Right lobe of liver (tissue), 6 donors: Measurements from ENCODE around the gene TECPR2. TPM values are rescaled to one million over a fixed set of nuclear protein-coding genes. Genes with fewer than 3 reads are reported as not detected.

Experiments used
- ATAC-seq, 4 donors: fragments of 200-7000 bp; cut with Tn5 transposase; one replicate each; pipeline ENCODE4 v1.9.1; 2020; ENCODE audit warnings: mild to moderate bottlenecking in 4 of 4, moderate library complexity in 4 of 4
- DNase-seq, 3 donors: peaks; one replicate each; pipeline ENCODE4 v3.0.0-alpha.2; 2020
- H3K27ac ChIP-seq, 3 donors: fragments of 200-600 bp; one replicate each; pipeline ENCODE4 v1.8.0; 2022
- H3K27me3 ChIP-seq, 2 donors: fragments of 200-600 bp; one replicate each; pipeline ENCODE4 v1.8.0; 2022
- H3K36me3 ChIP-seq, 4 donors: fragments of 200-600 bp; sonication (generic) in 1 of 4; one replicate each; pipeline versions ENCODE4 v1.5.1 to v1.8.0; 2017 to 2022; ENCODE audit warnings: control low read depth in 1 of 4
- H3K4me1 ChIP-seq, 4 donors: fragments of 200-600 bp; sonication (generic) in 1 of 4; one replicate each; pipeline versions ENCODE4 v1.5.1 to v1.8.0; 2017 to 2022; ENCODE audit warnings: control low read depth in 1 of 4
- H3K4me3 ChIP-seq, 3 donors: fragments of 200-600 bp; one replicate each; pipeline ENCODE4 v1.8.0; 2022
- H3K9me3 ChIP-seq, 4 donors: fragments of 200-600 bp; sonication (generic) in 1 of 4; one replicate each; pipeline versions ENCODE4 v1.5.1 to v1.8.0; 2017 to 2022; ENCODE audit warnings: control low read depth in 1 of 4
- CTCF ChIP-seq, 4 donors: fragments of 200-600 bp in 3 of 4; fragments of 450-650 bp in 1 of 4; IDR thresholded peaks; one replicate each; pipeline versions ENCODE4 v1.5.1 to v1.8.0; 2016 to 2022; ENCODE audit warnings: antibody characterized with exemption in 4 of 4, mild to moderate bottlenecking in 2 of 4
- POLR2A ChIP-seq: fragments of 450-650 bp; IDR thresholded peaks from one replicate; pipeline ENCODE4 v1.6.1; 2017; ENCODE audit warnings: antibody characterized with exemption, mild to moderate bottlenecking
- WGBS: methylation state at CpG from one replicate; pipeline ENCODE4 v1.1.6; 2018; ENCODE audit warnings: low coverage, low lambda C conversion rate; ENCODE audit not compliant: insufficient coverage; ENCODE audit errors: missing lambda C conversion rate; 5-methylcytosine and 5-hydroxymethylcytosine counted together
- intact Hi-C, 2 donors: fragments of 100-400 bp; cut with DNase I; formaldehyde crosslinking; loops; one replicate each; pipeline versions ENCODE4 v1.11.2 to v1.14.1; 2022
- total RNA-seq, 6 experiments: library from RNA; depleted of rRNA in 2 of 6; stranded (reverse); fragments of >200 nt in 2 of 6; fragmentation: NEBNext Ultra II Directional in 3 of 6; extraction: Animal tissue kit (Norgen Biotek cat#: 25700) in 3 of 6; gene quantifications; one replicate each; pipeline versions ENCODE4 v1.1.0 to v1.2.4, GENCODE V29; 2016 to 2023
- donor health status: DM: no; HTN: yes; CAD: no.
- donor health status: DM: no; HTN: no; CAD: no.
- donor health status: DM: no; HTN: no; CAD: no.
- donor health status: DM: no; HTN: yes; CAD: no.
- donor health status: DM: no; HTN: yes; CAD: no.

Gene TECPR2
- total RNA-seq, 6 experiments from 2014 or later = 5.5 to 10.5 (median 9.4) TPM

DNA sequence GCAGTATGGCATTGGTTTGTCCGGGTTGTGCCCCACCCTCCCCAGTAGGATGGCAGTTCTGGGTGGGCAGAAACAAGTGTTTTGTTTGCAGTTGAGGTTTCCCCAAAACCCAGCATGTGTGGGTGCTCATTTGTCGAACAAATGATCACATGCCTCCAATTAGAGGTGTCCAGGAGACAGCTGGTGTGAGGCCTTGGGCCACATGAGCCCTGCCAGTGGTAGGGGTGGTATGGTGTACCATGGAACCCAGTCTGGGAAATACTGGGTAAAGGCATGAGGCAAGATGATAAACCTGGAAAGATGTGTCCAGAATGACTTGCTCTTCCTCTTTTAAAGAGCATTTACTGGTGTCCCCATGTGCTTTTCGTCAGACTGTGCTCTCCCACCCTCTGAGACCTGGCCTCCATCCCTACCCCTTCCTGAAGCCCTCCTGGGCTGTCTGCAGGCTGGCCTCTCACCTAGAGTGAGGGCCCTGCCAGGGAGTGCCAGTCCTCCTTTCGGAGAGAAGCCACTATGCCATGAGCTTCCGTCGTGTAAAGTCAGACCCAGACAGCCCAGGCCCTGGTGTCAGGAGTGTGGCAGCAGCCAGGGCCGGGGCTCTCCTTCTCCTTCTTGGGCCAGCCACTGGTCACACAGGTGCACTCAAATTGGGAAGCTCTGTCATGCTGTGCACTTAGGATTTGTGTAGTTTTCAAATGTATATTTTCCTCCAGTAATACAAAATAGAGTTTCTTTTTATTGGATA is 129.2 kb downstream of the TECPR2 start:
- DNase-seq = peak in 2 of 3 donors; percentile 10 to 37
- intact Hi-C loops = no loop called here

GRCh38 chr14:102492531-102492910 is 129.8 kb downstream of the TECPR2 start:
- no peaks in the 10 kb centered on the region for H3K9me3 ChIP-seq
- no peaks in the 10 kb centered on the region for H3K4me1 ChIP-seq
- no peak for TF ChIP-seq CTCF (IDR thresholded peaks at IDR 0.05)
- TF ChIP-seq POLR2A = no peak
- no peak overlapping the region for H3K27ac ChIP-seq
- DNase-seq (peak in 2 of 3 donors; percentile 16 to 29), ATAC-seq (no peak)
- H3K27me3 ChIP-seq = no peaks in the 10 kb centered on the region
- 96% methylated on average over 4 of the region's 17 CpGs for WGBS
- intact Hi-C loops = no loop called here
- H3K4me3 ChIP-seq = no peak overlapping the region
- H3K36me3 ChIP-seq = no peaks in the 10 kb centered on the region

More for the DNA sequence above, 129.2 kb downstream of the TECPR2 start:
- no peak overlapping the region for H3K27ac ChIP-seq
- no peaks in the 10 kb centered on the region for H3K9me3 ChIP-seq
- H3K27me3 ChIP-seq = no peaks in the 10 kb centered on the region
- 87% methylated on average over 2 of the region's 7 CpGs for WGBS
- H3K36me3 ChIP-seq = no peaks in the 10 kb centered on the region
- TF ChIP-seq POLR2A (no peak), CTCF (IDR thresholded peaks at IDR 0.05) (no peak)
- H3K4me1 ChIP-seq = no peaks in the 10 kb centered on the region
- no peak for ATAC-seq
- no peak overlapping the region for H3K4me3 ChIP-seq

GRCh38 chr14:102493096-102493495 is 130.4 kb downstream of the TECPR2 start:
- DNase-seq = peak in 2 of 3 donors; percentile 9 to 46
- no peaks in the 10 kb centered on the region for H3K27me3 ChIP-seq
- no peak overlapping the region for H3K27ac ChIP-seq
- intact Hi-C loops = no loop called here
- no peak for ATAC-seq
- TF ChIP-seq CTCF (IDR thresholded peaks at IDR 0.05) = no peak
- no peak for TF ChIP-seq POLR2A
- no peaks in the 10 kb centered on the region for H3K9me3 ChIP-seq
- peaks cover 0 to 3% (median 0%) of the 10 kb centered on the region in 4 donors for H3K36me3 ChIP-seq
- no peak overlapping the region for H3K4me3 ChIP-seq
- no peaks in the 10 kb centered on the region for H3K4me1 ChIP-seq
- 61% methylated on average over 3 of the region's 15 CpGs for WGBS

- TF ChIP-seq CTCF (IDR thresholded peaks at IDR 0.05) (no peak), POLR2A (no peak)
- intact Hi-C loops = no loop called here
- ATAC-seq = no peak
- Histone ChIP-seq H3K27me3 (no peaks in the 10 kb centered on the region), H3K36me3 (peaks cover 0 to 7% (median 0%) of the 10 kb centered on the region in 4 donors), H3K4me1 (no peaks in the 10 kb centered on the region), H3K9me3 (no peaks in the 10 kb centered on the region), H3K27ac (no peak overlapping the region), H3K4me3 (no peak overlapping the region)
- 100% methylated on average over 2 of the region's 15 CpGs for WGBS
- peak in 2 of 3 donors; percentile 7 to 25 for DNase-seq
Measured at GRCh38 chr14:102493585-102493984, 130.8 kb downstream of the TECPR2 start.
